ENCODE results near the gene CMTM1. TPM values are rescaled to one million over a fixed set of nuclear protein-coding genes. Genes with fewer than 3 reads are reported as not detected.

Gene CMTM1
- total and polyA plus RNA-seq, 2 experiments from 2014 or later = 2.0 to 2.6 TPM

- Histone ChIP-seq H3K4me3 (no peak overlapping the region), H3K27me3 (no peaks in the 10 kb centered on the region)
These were observed 34.2 kb downstream of the CMTM1 start for GRCh38 chr16:66600477-66600876.

GRCh38 chr16:66601471-66601870, 35.2 kb downstream of the CMTM1 start:
- DNase-seq (ENCODE audit: low read depth in 1 of 2, low spot score in 1 of 2) = no peak
- H3K9me3 ChIP-seq (ENCODE audit: low read depth) = no peaks in the 10 kb centered on the region
- no peaks in the 10 kb centered on the region for H3K36me3 ChIP-seq
- H3K27me3 ChIP-seq = no peaks in the 10 kb centered on the region
- no peak for TF ChIP-seq CTCF (IDR thresholded peaks at IDR 0.05; ENCODE audit: low read depth, low read length)
- peaks cover 15% of the 10 kb centered on the region for H3K4me1 ChIP-seq (ENCODE audit: low read depth)
- no peak overlapping the region for H3K27ac ChIP-seq
- no peak overlapping the region for H3K4me3 ChIP-seq

More at GRCh38 chr16:66600477-66600876, 34.2 kb downstream of the CMTM1 start:
- Histone ChIP-seq H3K4me1 (ENCODE audit: low read depth) (peaks cover 7% of the 10 kb centered on the region), H3K9me3 (ENCODE audit: low read depth) (no peaks in the 10 kb centered on the region), H3K36me3 (no peaks in the 10 kb centered on the region), H3K27ac (no peak overlapping the region)
- DNase-seq (ENCODE audit: low read depth in 1 of 2, low spot score in 1 of 2) = no peak
- no peak for TF ChIP-seq CTCF (IDR thresholded peaks at IDR 0.05; ENCODE audit: low read depth, low read length)

GRCh38 chr16:66603537-66604375, 37.5 kb downstream of the CMTM1 start:
- no peaks in the 10 kb centered on the region for H3K36me3 ChIP-seq

GRCh38 chr16:66604376-66605176, 38.3 kb downstream of the CMTM1 start, which contains the start of gene CMTM3:
Gene CMTM3, plus strand, starts transcription at chr16:66604704. Its CDS starts 102 bp downstream, at chr16:66604806.
- TF ChIP-seq CTCF (IDR thresholded peaks at IDR 0.05; ENCODE audit: low read depth, low read length) = peak; percentile 48
- peak within 1 kb of the TSS; percentile 79 for H3K4me3 ChIP-seq

More at GRCh38 chr16:66603537-66604375, 37.5 kb downstream of the CMTM1 start:
- Histone ChIP-seq H3K4me3 (peak overlapping the region; percentile 79), H3K27me3 (no peaks in the 10 kb centered on the region), H3K4me1 (ENCODE audit: low read depth) (peaks cover 15% of the 10 kb centered on the region), H3K27ac (peak overlapping the region; percentile 36), H3K9me3 (ENCODE audit: low read depth) (no peaks in the 10 kb centered on the region)
- TF ChIP-seq CTCF (IDR thresholded peaks at IDR 0.05; ENCODE audit: low read depth, low read length) = no peak
- DNase-seq (ENCODE audit: low read depth in 1 of 2, low spot score in 1 of 2) = peak; percentile 68 to 72

GRCh38 chr16:66605177-66605978, 39.1 kb downstream of the CMTM1 start:
- DNase-seq (ENCODE audit: low read depth in 1 of 2, low spot score in 1 of 2) = peak; percentile 45 to 58
- TF ChIP-seq CTCF (IDR thresholded peaks at IDR 0.05; ENCODE audit: low read depth, low read length) = no peak
- no peak overlapping the region for H3K27ac ChIP-seq

More at GRCh38 chr16:66604376-66605176, 38.3 kb downstream of the CMTM1 start, which contains the start of gene CMTM3:
- peaks cover under 1% of the 10 kb centered on the region for H3K36me3 ChIP-seq
- H3K9me3 ChIP-seq (ENCODE audit: low read depth) = no peaks in the 10 kb centered on the region
- DNase-seq (ENCODE audit: low read depth in 1 of 2, low spot score in 1 of 2) = peak; percentile 73 to 83
- peaks cover 15% of the 10 kb centered on the region for H3K4me1 ChIP-seq (ENCODE audit: low read depth)
- H3K27ac ChIP-seq = peak within 1 kb of the TSS; percentile 36
- H3K27me3 ChIP-seq = no peaks in the 10 kb centered on the region

More at GRCh38 chr16:66605177-66605978, 39.1 kb downstream of the CMTM1 start:
- H3K4me3 ChIP-seq = peak overlapping the region; percentile 79
- H3K27me3 ChIP-seq = no peaks in the 10 kb centered on the region
- H3K36me3 ChIP-seq = peaks cover 7% of the 10 kb centered on the region
- peaks cover 15% of the 10 kb centered on the region for H3K4me1 ChIP-seq (ENCODE audit: low read depth)
- H3K9me3 ChIP-seq (ENCODE audit: low read depth) = no peaks in the 10 kb centered on the region

All from cardiac muscle cell (in vitro differentiated cells and primary cell).